H1 (cell line): ENCODE measurements around the gene IL1A.

ENCODE experiments used
- BCL11A ChIP-seq, 2 experiments: IDR thresholded peaks; one replicate each; pipeline ENCODE4 v1.6.1; 2011; ENCODE audit warnings: low read depth in 2 of 2, low read length in 2 of 2, mild to moderate bottlenecking in 2 of 2
- CEBPB ChIP-seq: IDR thresholded peaks from 2 replicates; pipeline ENCODE4 v1.6.1; 2012; ENCODE audit warnings: low read depth, low read length
- EZH2 ChIP-seq: fragments of 200-600 bp; sonication (generic); IDR thresholded peaks from 2 replicates; pipeline ENCODE4 v1.7.1; 2012; ENCODE audit warnings: low read depth, mild to moderate bottlenecking, moderate library complexity, low read length, inconsistent platforms; ENCODE audit not compliant: severe bottlenecking
- HDAC6 ChIP-seq: IDR thresholded peaks from one replicate; pipeline ENCODE4 v1.7.1; 2012; ENCODE audit warnings: low read depth, mild to moderate bottlenecking, inconsistent platforms, low read length, moderate library complexity
- POLR2AphosphoS5 ChIP-seq: IDR thresholded peaks from 2 replicates; pipeline ENCODE4 v1.6.1; 2011; ENCODE audit warnings: low read depth, low read length
- SP1 ChIP-seq: IDR thresholded peaks from 2 replicates; pipeline ENCODE4 v1.6.1; 2011; ENCODE audit warnings: low read depth, low read length
- SRF ChIP-seq: IDR thresholded peaks from 2 replicates; pipeline ENCODE4 v1.6.1; 2011; ENCODE audit warnings: mild to moderate bottlenecking, low read depth, low read length, moderate library complexity
- TEAD4 ChIP-seq: IDR thresholded peaks from 2 replicates; pipeline ENCODE4 v1.6.1; 2012; ENCODE audit warnings: low read depth, low read length, inconsistent platforms, mixed read lengths
- ZNF274 ChIP-seq: IDR thresholded peaks from 2 replicates; pipeline ENCODE4 v1.7.0; 2012; ENCODE audit warnings: low read length, borderline replicate concordance; ENCODE audit errors: extremely low read depth
- TF ChIP-seq, protein P1 (sequence below), 3 experiments: IDR thresholded peaks; 1 replicate in 2 of 3; 2 replicates in 1 of 3; pipeline versions ENCODE4 v1.5.1 to v1.6.1; 2011; ENCODE audit warnings: low read length in 3 of 3, mild to moderate bottlenecking in 3 of 3, inconsistent platforms in 2 of 3, low read depth in 1 of 3, moderate library complexity in 1 of 3; ENCODE audit not compliant: insufficient read depth in 1 of 3; ENCODE audit errors: control extremely low read depth in 1 of 3
- TF ChIP-seq, protein P2 (sequence below): IDR thresholded peaks from 2 replicates; pipeline ENCODE4 v1.6.1; 2012; ENCODE audit warnings: inconsistent platforms

- TF ChIP-seq EZH2, result no peak
- TF ChIP-seq, protein P1, sequence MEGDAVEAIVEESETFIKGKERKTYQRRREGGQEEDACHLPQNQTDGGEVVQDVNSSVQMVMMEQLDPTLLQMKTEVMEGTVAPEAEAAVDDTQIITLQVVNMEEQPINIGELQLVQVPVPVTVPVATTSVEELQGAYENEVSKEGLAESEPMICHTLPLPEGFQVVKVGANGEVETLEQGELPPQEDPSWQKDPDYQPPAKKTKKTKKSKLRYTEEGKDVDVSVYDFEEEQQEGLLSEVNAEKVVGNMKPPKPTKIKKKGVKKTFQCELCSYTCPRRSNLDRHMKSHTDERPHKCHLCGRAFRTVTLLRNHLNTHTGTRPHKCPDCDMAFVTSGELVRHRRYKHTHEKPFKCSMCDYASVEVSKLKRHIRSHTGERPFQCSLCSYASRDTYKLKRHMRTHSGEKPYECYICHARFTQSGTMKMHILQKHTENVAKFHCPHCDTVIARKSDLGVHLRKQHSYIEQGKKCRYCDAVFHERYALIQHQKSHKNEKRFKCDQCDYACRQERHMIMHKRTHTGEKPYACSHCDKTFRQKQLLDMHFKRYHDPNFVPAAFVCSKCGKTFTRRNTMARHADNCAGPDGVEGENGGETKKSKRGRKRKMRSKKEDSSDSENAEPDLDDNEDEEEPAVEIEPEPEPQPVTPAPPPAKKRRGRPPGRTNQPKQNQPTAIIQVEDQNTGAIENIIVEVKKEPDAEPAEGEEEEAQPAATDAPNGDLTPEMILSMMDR (IDR thresholded peaks at IDR 0.05; ENCODE audit: control extremely low read depth in 1 of 3, insufficient read depth in 1 of 3, low read depth in 1 of 3, low read length in 3 of 3), result no peak
- TF ChIP-seq CEBPB, result no peak
- TF ChIP-seq SP1, result no peak
- TF ChIP-seq SRF, result no peak
- no peak for TF ChIP-seq ZNF274
- TF ChIP-seq POLR2AphosphoS5, result no peak
- TF ChIP-seq, protein P2, sequence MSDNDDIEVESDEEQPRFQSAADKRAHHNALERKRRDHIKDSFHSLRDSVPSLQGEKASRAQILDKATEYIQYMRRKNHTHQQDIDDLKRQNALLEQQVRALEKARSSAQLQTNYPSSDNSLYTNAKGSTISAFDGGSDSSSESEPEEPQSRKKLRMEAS, result no peak
- no peak for TF ChIP-seq BCL11A (IDR thresholded peaks at IDR 0.05; ENCODE audit: low read depth in 2 of 2, low read length in 2 of 2)
- no peak for TF ChIP-seq TEAD4
- TF ChIP-seq HDAC6, result no peak
Measured at GRCh38 chr2:112730791-112731190, 53.5 kb downstream of the IL1A start.
